H1 (cell line): ENCODE data around the gene NTN1. TPM values are rescaled to one million over a fixed set of nuclear protein-coding genes. Genes with fewer than 3 reads are reported as not detected.

ENCODE experiments used
- CTCF ChIA-PET: fragments of 300-600 bp; sonication (Branson Sonifier 250); formaldehyde crosslinking; loops from one replicate; lab custom pipeline; 2021; ENCODE audit not compliant: partially characterized antibody; lab: Charles Lee
- POLR2A ChIA-PET: fragments of 300-600 bp; sonication (Branson Sonifier 250); formaldehyde crosslinking; loops from one replicate; lab custom pipeline; 2021; ENCODE audit warnings: inconsistent platforms; ENCODE audit not compliant: partially characterized antibody; lab: Charles Lee
- DNase-seq, 2 experiments: peaks; one replicate each; pipeline versions ENCODE4 v3.0.0 to v3.0.0-alpha.2; 2010 to 2022; ENCODE audit warnings: low spot score in 2 of 2, low read depth in 1 of 2, mixed read lengths in 1 of 2
- FAIRE-seq: peaks from 2 replicates; lab custom pipeline; 2011; peaks lifted over from hg19 to GRCh38; lab: Jason Lieb, UNC
- H2AFZ ChIP-seq: 2 replicates; pipeline ENCODE4 v1.8.1; 2012; ENCODE audit warnings: low read length, inconsistent platforms
- H2AK5ac ChIP-seq: 2 replicates; pipeline ENCODE4 v1.6.1; 2013; ENCODE audit warnings: low read depth, low read length
- H2BK120ac ChIP-seq: replicated peaks from 2 replicates; pipeline ENCODE3; 2013; ENCODE audit warnings: low read depth, low read length, inconsistent platforms
- H2BK12ac ChIP-seq: 2 replicates; pipeline ENCODE4 v1.6.1; 2013; ENCODE audit warnings: low read depth, low read length
- H2BK15ac ChIP-seq: 2 replicates; pipeline ENCODE4 v1.6.1; 2013; ENCODE audit warnings: low read length
- H2BK20ac ChIP-seq: 2 replicates; pipeline ENCODE4 v1.6.1; 2013; ENCODE audit warnings: low read length
- H2BK5ac ChIP-seq: 2 replicates; pipeline ENCODE4 v1.6.1; 2013; ENCODE audit warnings: low read depth, low read length
- H3K14ac ChIP-seq: 2 replicates; pipeline ENCODE4 v1.6.1; 2013; ENCODE audit warnings: inconsistent platforms; ENCODE audit not compliant: insufficient read length
- H3K18ac ChIP-seq: 2 replicates; pipeline ENCODE4 v1.6.1; 2013; ENCODE audit warnings: low read length; ENCODE audit errors: extremely low read depth
- H3K23ac ChIP-seq: 2 replicates; pipeline ENCODE4 v1.6.1; 2013; ENCODE audit warnings: inconsistent platforms; ENCODE audit not compliant: insufficient read length
- H3K23me2 ChIP-seq: 2 replicates; pipeline ENCODE4 v1.6.1; 2013; ENCODE audit warnings: low read depth, low read length
- H3K27ac ChIP-seq: 2 replicates; pipeline ENCODE4 v1.6.1; 2011; ENCODE audit warnings: low read depth, low read length, inconsistent platforms
- H3K27me3 ChIP-seq, 4 experiments: replicated peaks in 1 of 4; 1 replicate in 1 of 4; 2 replicates in 3 of 4; pipeline versions ENCODE4 v1.6.1 to v1.8.1; 2011 to 2013; ENCODE audit warnings: low read length in 3 of 4, mild to moderate bottlenecking in 3 of 4, inconsistent platforms in 2 of 4, mixed read lengths in 2 of 4, moderate library complexity in 1 of 4; ENCODE audit not compliant: control insufficient read depth in 3 of 4, insufficient read depth in 3 of 4; ENCODE audit errors: extremely low read depth in 1 of 4
- H3K36me3 ChIP-seq, 4 experiments: 2 replicates each; pipeline versions ENCODE4 v1.6.1 to v1.8.1; 2011 to 2013; ENCODE audit warnings: mild to moderate bottlenecking in 4 of 4, low read length in 3 of 4, moderate library complexity in 2 of 4, control low read depth in 1 of 4, inconsistent platforms in 1 of 4; ENCODE audit not compliant: insufficient read depth in 4 of 4, control insufficient read depth in 2 of 4
- H3K4ac ChIP-seq: replicated peaks from 2 replicates; pipeline ENCODE3; 2013; ENCODE audit warnings: low read length, low read depth, mixed read lengths, inconsistent platforms; ENCODE audit not compliant: insufficient read length
- H3K4me1 ChIP-seq, 4 experiments: replicated peaks in 1 of 4; 1 replicate in 1 of 4; 2 replicates in 3 of 4; pipeline versions ENCODE4 v1.6.1 to v1.8.1; 2011 to 2013; ENCODE audit warnings: low read length in 3 of 4, inconsistent platforms in 2 of 4, mixed read lengths in 1 of 4; ENCODE audit not compliant: insufficient read depth in 4 of 4, control insufficient read depth in 3 of 4
- H3K4me2 ChIP-seq, 2 experiments: 2 replicates each; pipeline versions ENCODE4 v1.6.1 to v1.8.1; 2011 to 2013; ENCODE audit warnings: low read depth in 2 of 2, low read length in 2 of 2, control low read depth in 1 of 2, inconsistent platforms in 1 of 2, mild to moderate bottlenecking in 1 of 2; ENCODE audit not compliant: insufficient read depth in 1 of 2
- H3K4me3 ChIP-seq, 4 experiments: fragments of 200-600, 300-600 bp in 1 of 4; sonication (generic), shearing (Covaris generic), sonication (Bioruptor Twin) in 1 of 4; 2 replicates each; pipeline versions ENCODE4 v1.5.1 to v1.8.1; 2011 to 2016; ENCODE audit warnings: low read length in 4 of 4, low read depth in 3 of 4, control low read depth in 2 of 4, inconsistent platforms in 2 of 4, mild to moderate bottlenecking in 2 of 4, mixed read lengths in 1 of 4, moderate library complexity in 1 of 4; ENCODE audit not compliant: insufficient read depth in 2 of 4; ENCODE audit errors: extremely low read depth in 1 of 4
- H3K56ac ChIP-seq: replicated peaks from 2 replicates; pipeline ENCODE3; 2013; ENCODE audit warnings: low read depth, mild to moderate bottlenecking, mixed read lengths, low read length, inconsistent platforms; ENCODE audit not compliant: insufficient read length
- H3K79me1 ChIP-seq: 2 replicates; pipeline ENCODE4 v1.6.1; 2013; ENCODE audit warnings: low read depth, low read length, control low read depth
- H3K79me2 ChIP-seq, 2 experiments: 2 replicates each; pipeline versions ENCODE4 v1.6.1 to v1.8.1; 2012 to 2013; ENCODE audit warnings: low read length in 2 of 2, mild to moderate bottlenecking in 2 of 2, inconsistent platforms in 1 of 2; ENCODE audit not compliant: insufficient read depth in 2 of 2, control insufficient read depth in 1 of 2
- H3K9ac ChIP-seq, 4 experiments: replicated peaks in 1 of 4; 1 replicate in 1 of 4; 2 replicates in 3 of 4; pipeline versions ENCODE4 v1.6.1 to v1.8.1; 2011 to 2013; ENCODE audit warnings: low read depth in 3 of 4, low read length in 3 of 4, control low read depth in 2 of 4, mild to moderate bottlenecking in 2 of 4, moderate library complexity in 2 of 4, inconsistent platforms in 1 of 4; ENCODE audit errors: extremely low read depth in 1 of 4
- H3K9me3 ChIP-seq, 2 experiments: 2 replicates each; pipeline versions ENCODE4 v1.6.1 to v1.8.1; 2012 to 2013; ENCODE audit warnings: mild to moderate bottlenecking in 2 of 2, moderate library complexity in 2 of 2, control low read depth in 1 of 2, inconsistent platforms in 1 of 2, low read depth in 1 of 2, low read length in 1 of 2, mixed read lengths in 1 of 2; ENCODE audit not compliant: insufficient read depth in 2 of 2
- H4K20me1 ChIP-seq, 2 experiments: replicated peaks in 1 of 2; 2 replicates each; pipeline versions ENCODE3 to v1.8.1; 2011 to 2013; ENCODE audit warnings: inconsistent platforms in 2 of 2, low read length in 2 of 2, mild to moderate bottlenecking in 1 of 2; ENCODE audit not compliant: insufficient read depth in 2 of 2, control insufficient read depth in 1 of 2
- H4K5ac ChIP-seq: 2 replicates; pipeline ENCODE4 v1.6.1; 2013; ENCODE audit warnings: low read length, low read depth, mixed read lengths, inconsistent platforms; ENCODE audit not compliant: insufficient read length
- H4K8ac ChIP-seq: 2 replicates; pipeline ENCODE4 v1.8.0; 2013; ENCODE audit warnings: mild to moderate bottlenecking, moderate library complexity, low read length, inconsistent platforms; ENCODE audit not compliant: insufficient read depth; ENCODE audit errors: extremely low read depth
- H4K91ac ChIP-seq: replicated peaks from 2 replicates; pipeline ENCODE3; 2013; ENCODE audit warnings: low read length, mixed read lengths, inconsistent platforms; ENCODE audit not compliant: insufficient read length
- BCL11A ChIP-seq, 2 experiments: IDR thresholded peaks; one replicate each; pipeline ENCODE4 v1.6.1; 2011; ENCODE audit warnings: low read depth in 2 of 2, low read length in 2 of 2, mild to moderate bottlenecking in 2 of 2
- CBX5 ChIP-seq: fragments of 300-800, 300-1000 bp; sonication (generic); IDR thresholded peaks from 2 replicates; pipeline ENCODE4 v1.7.1; 2016; ENCODE audit warnings: antibody characterized with exemption, low read length, low read depth
- CEBPB ChIP-seq: IDR thresholded peaks from 2 replicates; pipeline ENCODE4 v1.6.1; 2012; ENCODE audit warnings: low read depth, low read length
- HDAC6 ChIP-seq: IDR thresholded peaks from one replicate; pipeline ENCODE4 v1.7.1; 2012; ENCODE audit warnings: low read depth, mild to moderate bottlenecking, inconsistent platforms, low read length, moderate library complexity
- JUN ChIP-seq: IDR thresholded peaks from 2 replicates; pipeline ENCODE4 v1.6.1; 2011; ENCODE audit warnings: low read depth, mild to moderate bottlenecking, improper control_type of control experiment, low read length
- POLR2AphosphoS5 ChIP-seq: IDR thresholded peaks from 2 replicates; pipeline ENCODE4 v1.6.1; 2011; ENCODE audit warnings: low read depth, low read length
- RFX5 ChIP-seq: IDR thresholded peaks from 2 replicates; pipeline ENCODE4 v1.6.1; 2011; ENCODE audit warnings: low read depth, low read length, improper control_type of control experiment, borderline replicate concordance
- SAP30 ChIP-seq: fragments of 300-600 bp; sonication (generic); IDR thresholded peaks from 2 replicates; pipeline ENCODE4 v1.7.1; 2012; ENCODE audit warnings: low read length, moderate library complexity, mild to moderate bottlenecking, inconsistent platforms; ENCODE audit not compliant: insufficient read depth, insufficient replicate concordance
- SP2 ChIP-seq: IDR thresholded peaks from 2 replicates; pipeline ENCODE4 v1.6.1; 2012; ENCODE audit warnings: mild to moderate bottlenecking, low read length, inconsistent platforms
- SRF ChIP-seq: IDR thresholded peaks from 2 replicates; pipeline ENCODE4 v1.6.1; 2011; ENCODE audit warnings: mild to moderate bottlenecking, low read depth, low read length, moderate library complexity
- TAF7 ChIP-seq: optimal IDR thresholded peaks from 2 replicates; pipeline ENCODE3; 2011; ENCODE audit warnings: low read depth, mild to moderate bottlenecking, inconsistent platforms, low read length, moderate library complexity, borderline replicate concordance
- WGBS, 2 experiments: shearing (Covaris generic) in 1 of 2; methylation state at CpG; one replicate each; pipeline versions ENCODE4 v1.1.6 to v1.1.7; 2013 to 2015; ENCODE audit warnings: low lambda C conversion rate in 2 of 2, mixed read lengths in 2 of 2, inconsistent platforms in 1 of 2, low coverage in 1 of 2, missing lambda C conversion rate in 1 of 2; ENCODE audit not compliant: insufficient replicate concordance in 2 of 2, insufficient coverage in 1 of 2, insufficient read length in 1 of 2; ENCODE audit errors: extremely low coverage in 1 of 2, missing lambda C conversion rate in 1 of 2; 5-methylcytosine and 5-hydroxymethylcytosine counted together
- polyA plus RNA-seq, 7 experiments: library from polyadenylated mRNA; depleted of rRNA in 3 of 7; stranded (reverse) in 5 of 7; unstranded in 2 of 7; fragments of >200 nt in 5 of 7; fragments of 200-250 nt in 2 of 7; gene quantifications; 1 replicate in 5 of 7; 2 replicates in 1 of 7; 4 replicates in 1 of 7; pipeline versions ENCODE4 v1.2.1 to v1.2.3, GENCODE V29; 2011 to 2013; ENCODE audit warnings: missing spikeins in 2 of 7, mixed read lengths in 2 of 7
- total RNA-seq: library from RNA; stranded (reverse); fragmentation: NEBNext Ultra II Directional; extraction: Animal tissue kit (Norgen Biotek cat#: 25700); gene quantifications from 2 replicates; pipeline ENCODE4 v1.2.1, GENCODE V29; 2021

NTN1 gene
- total and polyA plus RNA-seq, 2 of the 8 experiments (the other 6 are each of a cell fraction or from before 2014, with no cell fraction given): 2.0 to 2.3 TPM

DNA sequence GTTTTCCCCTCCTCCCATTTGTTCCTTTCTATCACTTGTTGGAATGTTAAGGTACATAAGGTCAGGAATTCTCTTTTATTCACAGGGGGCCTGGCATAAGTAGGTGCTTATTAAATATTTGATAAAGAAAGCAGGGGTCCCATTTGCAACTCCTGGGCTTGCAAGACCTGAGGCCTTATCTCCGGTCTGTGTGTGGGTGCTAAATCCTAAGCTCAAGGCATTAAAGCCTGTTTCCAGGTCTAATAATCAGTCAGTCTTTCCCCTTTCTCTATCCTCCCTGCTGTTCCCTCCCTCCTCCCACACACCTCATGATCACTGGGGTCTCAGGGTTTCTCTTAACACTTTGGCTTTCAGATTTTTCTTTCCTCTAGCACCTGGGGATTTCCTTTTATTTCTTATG, 17.1 kb downstream of the NTN1 start:
- H2BK15ac ChIP-seq: no peak overlapping the region
- H3K14ac ChIP-seq: no peak overlapping the region
- H3K36me3 ChIP-seq: no peaks in the 10 kb centered on the region; a peak in 1 of 8 replicates
- no peak overlapping the region for H3K18ac ChIP-seq
- H3K4me2 ChIP-seq: no peak overlapping the region
- H3K23ac ChIP-seq: no peak overlapping the region
- WGBS, 2 experiments: 100% methylated on average over 1 of the region's 1 CpG; no CpG with 5 or more reads in 1 of the 2 experiments
- H2BK12ac ChIP-seq: no peak overlapping the region
- H3K79me1 ChIP-seq: no peaks in the 10 kb centered on the region
- H3K9ac ChIP-seq: no peak overlapping the region
- H3K4me1 ChIP-seq: no peaks in the 10 kb centered on the region
- DNase-seq: no peak
- H3K4ac ChIP-seq: no peak overlapping the region
- H4K20me1 ChIP-seq: no peaks in the 10 kb centered on the region
- H4K91ac ChIP-seq: no peak overlapping the region
- H3K79me2 ChIP-seq: no peaks in the 10 kb centered on the region
- H4K8ac ChIP-seq: no peak overlapping the region
- no peak for FAIRE-seq
- no peak overlapping the region for H2BK5ac ChIP-seq
- H3K9me3 ChIP-seq: peaks cover 0 to 6% of the 10 kb centered on the region in 2 experiments; a peak in 2 of 4 replicates
- H4K5ac ChIP-seq: no peak overlapping the region
- no peaks in the 10 kb centered on the region for H3K27me3 ChIP-seq
- H3K56ac ChIP-seq: no peak overlapping the region
- no peak overlapping the region for H2AFZ ChIP-seq
- H3K4me3 ChIP-seq: no peak overlapping the region
- no peak overlapping the region for H2AK5ac ChIP-seq
- no peaks in the 10 kb centered on the region for H3K23me2 ChIP-seq
- ChIA-PET CTCF (interaction anchor here (1.0 kb wide), 1 partner anchor 26 kb away, joined by 3 read pairs; no protein-coding TSS in a partner anchor), POLR2A (no interaction called here)
- no peak overlapping the region for H2BK20ac ChIP-seq
- H3K27ac ChIP-seq: no peak overlapping the region
- H2BK120ac ChIP-seq: no peak overlapping the region
- no peak for TF ChIP-seq JUN
- no peak for TF ChIP-seq TAF7
- TF ChIP-seq HDAC6: no peak
- TF ChIP-seq SP2: no peak
- no peak for TF ChIP-seq BCL11A (IDR thresholded peaks at IDR 0.05; ENCODE audit: low read depth in 2 of 2, low read length in 2 of 2)
- TF ChIP-seq SAP30: no peak
- no peak for TF ChIP-seq CEBPB
- TF ChIP-seq POLR2AphosphoS5: no peak
- no peak for TF ChIP-seq CBX5
- TF ChIP-seq SRF: no peak
- no peak for TF ChIP-seq RFX5
